NCI-H2081 treated with DMSO at 0.1 percent for 48 hours (cell line): ENCODE results near the gene DCT.
A peak's percentile ranks its signal among the peaks of the same experiment; 100 is the strongest.

ENCODE experiments used
- DNase-seq: peaks from one replicate; lab custom pipeline; 2025; lab: John Stamatoyannopoulos, UW

The DCT gene

DNA sequence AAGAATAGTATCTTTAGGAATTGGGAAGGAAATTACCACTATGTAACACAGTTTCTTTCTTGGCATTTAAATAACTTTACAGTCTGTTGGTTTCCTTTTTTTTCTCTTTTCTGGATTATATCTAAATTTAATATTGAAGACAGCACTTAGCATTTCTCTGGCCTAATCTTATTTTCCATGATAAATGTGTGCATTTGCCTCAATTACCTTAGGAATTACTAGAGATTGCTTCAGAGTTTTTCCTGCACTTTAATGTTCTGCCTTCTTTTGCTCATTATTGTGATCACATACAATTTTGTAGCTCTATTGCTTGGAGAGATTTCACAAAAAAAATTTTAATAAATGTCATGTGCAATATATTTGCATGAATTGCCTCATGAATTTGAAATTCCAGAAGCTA, 25.1 kb downstream of the DCT start:
- no peak for DNase-seq

DNA sequence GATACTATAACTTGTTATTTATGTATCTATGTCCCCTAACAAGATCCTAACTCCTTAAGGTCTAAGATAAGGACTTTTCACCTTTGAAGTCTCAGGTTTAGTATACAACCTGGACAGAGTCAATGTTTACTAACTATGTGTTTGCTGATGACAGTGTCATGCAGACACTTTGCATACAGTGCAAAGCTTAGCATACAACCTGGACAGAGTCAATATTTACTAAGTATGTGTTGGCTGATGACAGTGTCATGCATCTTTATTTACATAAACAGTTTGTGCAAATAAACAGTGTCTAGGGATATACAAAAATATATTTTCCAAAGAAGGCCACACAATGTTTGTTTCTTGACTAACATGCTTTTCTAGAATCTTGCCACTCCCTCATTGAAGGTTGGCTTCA, 34.7 kb downstream of the DCT start:
- DNase-seq, result no peak

DNA sequence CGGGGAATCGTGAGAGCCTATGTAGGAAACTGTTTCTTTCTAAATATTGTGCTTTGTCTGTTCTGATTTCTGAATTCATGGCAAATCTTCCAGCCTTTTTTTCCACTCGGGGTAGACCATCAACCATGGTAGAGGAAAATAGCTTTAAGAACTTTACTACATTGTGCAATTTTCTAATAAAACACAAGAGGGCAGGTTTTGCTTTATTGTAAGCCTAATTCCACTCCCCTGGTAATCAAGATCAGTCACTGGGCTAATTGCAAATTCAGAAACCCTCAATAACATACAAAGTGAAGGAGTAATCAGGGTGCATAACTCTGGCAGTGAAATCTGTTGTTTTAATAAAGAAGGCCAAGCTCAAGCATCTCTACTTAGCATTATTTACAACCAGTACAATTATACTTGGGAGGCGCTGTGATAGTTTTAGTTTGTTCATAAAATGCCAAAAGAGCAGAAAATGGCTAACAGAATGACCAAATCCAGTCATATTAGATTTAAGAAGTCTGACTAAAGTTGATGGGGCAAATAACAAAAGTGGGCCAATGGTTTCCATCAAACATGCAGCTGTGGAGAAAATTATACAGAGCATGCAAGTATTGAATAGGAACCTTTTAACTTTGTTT, 43.8 kb downstream of the DCT start:
- DNase-seq, result peak; percentile 24

DNA sequence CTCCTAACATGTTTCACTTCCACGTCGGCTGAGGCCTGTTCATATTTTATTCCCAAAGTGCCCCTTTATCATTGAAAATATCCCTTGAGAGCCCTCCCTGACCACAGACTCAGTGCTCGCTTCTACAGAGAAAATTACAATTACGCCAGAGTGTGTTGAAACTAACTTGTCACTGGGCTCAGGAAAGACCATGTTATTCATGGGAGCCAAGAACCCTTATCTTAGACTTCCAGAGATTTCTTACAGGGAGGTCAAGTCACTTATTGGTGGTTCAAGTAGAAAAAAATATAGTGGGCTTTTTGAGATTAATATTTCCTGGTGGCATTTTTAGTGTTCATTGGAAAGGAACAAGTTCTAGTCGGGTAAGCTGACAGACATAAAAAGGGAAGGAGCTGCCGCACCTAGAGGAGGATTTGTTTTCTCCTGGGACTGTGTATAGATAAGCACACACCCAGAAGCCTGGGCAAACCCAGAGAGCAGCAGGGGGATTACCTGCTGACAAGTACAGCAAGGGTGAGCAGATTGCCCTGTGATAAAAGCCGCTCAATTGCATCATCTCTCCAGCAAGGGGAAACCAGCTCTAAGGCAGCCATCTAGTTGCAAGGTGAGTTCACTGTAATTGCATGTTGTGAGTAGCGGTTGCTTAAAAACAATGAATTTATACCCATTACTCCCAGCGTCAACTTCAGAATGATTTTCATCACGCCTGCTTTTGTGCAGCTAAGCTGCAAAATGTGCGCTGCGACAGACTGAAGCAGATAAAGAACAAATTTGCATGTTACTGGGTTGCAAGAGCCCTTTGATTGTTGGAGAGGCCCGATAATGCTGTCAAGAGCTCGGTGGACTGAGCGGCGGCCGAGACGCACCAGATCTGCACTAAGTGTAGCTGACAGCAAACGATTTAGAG, 46.2 kb downstream of the DCT start:
- no peak for DNase-seq

DNA sequence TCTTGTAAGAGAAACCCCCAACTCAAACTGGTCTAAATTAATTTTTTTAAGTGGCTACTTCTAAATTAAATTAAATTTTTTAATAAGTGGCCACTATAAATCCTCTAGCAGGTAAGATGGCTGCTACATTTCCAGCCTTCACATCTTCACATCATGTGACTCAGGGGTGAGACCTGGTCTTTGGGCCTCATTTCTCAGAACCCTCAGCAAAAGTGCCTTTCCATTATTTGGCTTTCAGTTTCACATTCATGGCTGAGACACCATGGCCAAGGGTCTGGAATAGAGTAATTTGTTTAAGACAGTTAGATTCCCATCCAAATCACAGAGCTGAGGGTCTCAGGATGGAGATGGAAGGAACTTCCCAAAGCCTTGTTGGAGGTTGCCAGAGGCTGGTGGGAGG, 47.5 kb downstream of the DCT start:
- DNase-seq, result no peak

DNA sequence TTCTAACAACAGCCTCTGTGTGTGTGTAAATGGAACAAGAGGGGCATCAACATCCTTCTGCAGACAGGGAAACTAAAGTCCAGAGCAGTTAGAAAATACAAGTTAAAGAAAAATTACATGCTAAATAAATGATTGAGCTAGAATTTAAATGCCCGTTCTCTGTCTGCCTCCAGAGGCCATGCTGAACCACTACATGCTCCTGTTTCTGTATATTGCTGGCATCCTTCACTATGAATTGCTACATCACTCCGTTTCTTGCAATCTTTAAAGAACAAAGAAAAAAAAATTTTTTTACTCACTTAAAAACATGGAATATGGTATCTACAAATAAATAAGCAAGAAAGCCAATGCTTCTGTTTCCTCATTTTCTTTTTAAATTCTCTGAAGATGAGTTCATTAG, 47.9 kb downstream of the DCT start:
- DNase-seq, result no peak

DNA sequence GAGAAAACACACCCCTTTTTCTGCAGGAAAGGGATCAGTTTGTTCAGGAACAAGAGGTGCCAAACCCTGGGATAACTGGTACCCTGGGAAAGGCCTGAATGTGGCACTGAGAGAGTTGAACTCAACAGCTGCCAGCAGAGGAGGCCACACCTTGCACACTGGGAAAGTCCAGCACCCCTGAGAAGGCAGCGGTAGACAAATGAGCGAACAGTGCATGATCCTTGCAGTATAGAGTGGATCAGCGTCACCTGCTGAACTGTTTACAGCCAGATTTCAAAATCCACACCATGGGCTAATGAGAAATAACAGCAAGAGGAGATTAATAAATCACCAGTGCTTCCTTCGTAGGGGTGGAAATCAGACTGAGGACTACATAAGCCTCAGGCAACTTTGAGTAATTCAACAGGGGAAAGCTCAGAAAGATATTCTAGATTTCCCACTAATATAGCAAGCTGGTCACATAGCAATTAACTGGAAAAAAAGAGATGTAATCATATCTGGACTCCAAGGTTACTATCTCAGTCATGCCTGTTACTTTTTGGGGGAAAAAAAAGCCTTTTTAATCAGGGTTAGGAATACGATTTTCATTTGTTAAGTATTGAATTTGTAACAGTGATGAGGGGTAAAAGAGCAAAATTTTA, 52.0 kb downstream of the DCT start:
- peak; percentile 42 for DNase-seq

DNA sequence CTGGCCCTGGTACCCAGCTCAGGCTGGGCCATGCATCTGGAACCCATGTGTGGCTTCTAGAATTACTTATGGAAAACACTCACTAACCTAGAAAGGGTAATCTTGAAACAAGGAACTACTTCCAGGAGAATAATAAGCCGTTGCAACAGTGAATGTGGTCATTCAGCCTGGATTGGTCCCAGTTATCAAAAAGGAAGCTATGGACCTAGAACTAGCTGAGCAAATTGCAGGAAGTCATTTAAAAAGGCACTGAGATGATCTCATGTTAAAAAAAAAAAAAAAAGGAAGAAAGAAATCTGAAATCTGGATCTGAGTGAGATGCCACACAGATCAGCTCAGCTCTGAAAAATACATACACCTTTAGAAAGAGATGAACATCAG, 59.6 kb downstream of the DCT start:
- DNase-seq, result no peak

DNA sequence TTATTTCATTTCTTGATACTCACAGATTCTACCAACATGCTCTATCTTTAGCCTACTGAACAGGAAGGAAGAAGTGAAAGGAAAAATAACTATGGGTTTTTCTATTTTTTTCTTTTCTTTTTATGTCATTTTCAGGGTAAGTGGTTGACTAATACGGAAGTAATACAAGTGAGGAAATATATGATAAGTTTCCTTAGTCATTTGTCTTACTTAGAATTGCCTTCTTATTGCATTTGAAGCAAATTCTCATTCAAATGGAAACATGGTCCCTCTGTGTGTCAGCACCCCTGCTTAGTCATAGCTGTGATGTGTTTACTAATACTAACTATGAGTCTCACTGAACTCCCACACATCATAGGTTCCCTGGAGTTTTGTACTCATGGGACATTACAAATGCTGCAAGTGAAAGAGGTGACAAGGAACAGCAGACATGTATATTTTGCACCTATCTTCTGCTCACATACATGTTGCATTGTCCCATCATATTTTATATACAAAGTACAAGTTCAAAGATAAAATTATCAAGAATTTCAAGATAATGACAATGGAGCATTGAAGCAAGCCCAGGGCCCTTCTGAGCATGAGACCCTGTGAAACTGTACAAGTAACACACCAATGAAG, 60.1 kb downstream of the DCT start:
- DNase-seq, result no peak

DNA sequence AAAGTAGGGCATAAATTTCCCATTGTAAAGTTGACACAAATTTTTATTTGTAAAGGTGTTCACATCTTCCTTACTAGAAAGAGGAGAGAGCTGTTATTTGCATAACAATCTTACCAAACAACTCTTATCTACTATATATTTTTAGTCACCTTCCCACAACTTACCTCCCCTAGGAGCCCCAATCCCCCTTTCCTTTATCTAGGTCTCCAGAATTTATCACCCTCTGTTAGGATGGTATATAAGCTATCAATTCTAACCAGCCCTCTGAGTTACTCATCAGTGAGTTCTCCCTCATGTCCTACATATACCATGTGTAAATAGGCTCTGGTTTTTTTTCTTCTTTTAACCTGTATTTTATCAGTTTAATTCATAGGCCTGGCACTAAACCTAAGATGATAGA, 62.2 kb downstream of the DCT start:
- DNase-seq, result no peak

DNA sequence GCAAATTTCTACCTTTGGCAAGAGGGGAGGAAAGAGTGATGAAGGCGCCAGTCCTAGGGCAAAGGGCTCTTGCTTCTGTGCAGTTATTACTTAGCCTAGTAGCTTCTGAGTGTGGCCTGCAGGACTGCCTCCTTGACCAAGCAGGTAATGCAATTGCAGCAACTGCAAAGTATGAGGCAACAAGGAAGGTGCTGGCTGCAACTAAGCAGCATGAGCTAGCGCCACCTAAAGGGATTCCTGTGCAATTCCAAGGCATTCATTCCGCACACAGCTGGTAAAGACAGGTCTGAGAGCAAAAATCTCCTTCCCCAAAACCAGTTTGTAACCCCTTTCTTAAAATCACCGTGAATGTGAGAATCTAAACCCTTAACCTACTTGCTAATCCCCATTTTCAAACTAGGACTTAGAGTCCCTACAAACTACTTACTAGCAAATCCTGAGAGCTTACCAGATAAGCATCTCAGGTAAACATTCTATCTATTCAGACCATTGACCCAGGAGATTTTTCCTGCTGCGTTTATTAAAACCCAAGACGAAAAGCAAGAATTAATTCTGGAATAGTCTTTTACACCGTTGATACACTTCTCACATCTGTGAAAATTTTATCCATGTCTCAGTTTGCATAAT, 62.9 kb downstream of the DCT start:
- no peak for DNase-seq

DNA sequence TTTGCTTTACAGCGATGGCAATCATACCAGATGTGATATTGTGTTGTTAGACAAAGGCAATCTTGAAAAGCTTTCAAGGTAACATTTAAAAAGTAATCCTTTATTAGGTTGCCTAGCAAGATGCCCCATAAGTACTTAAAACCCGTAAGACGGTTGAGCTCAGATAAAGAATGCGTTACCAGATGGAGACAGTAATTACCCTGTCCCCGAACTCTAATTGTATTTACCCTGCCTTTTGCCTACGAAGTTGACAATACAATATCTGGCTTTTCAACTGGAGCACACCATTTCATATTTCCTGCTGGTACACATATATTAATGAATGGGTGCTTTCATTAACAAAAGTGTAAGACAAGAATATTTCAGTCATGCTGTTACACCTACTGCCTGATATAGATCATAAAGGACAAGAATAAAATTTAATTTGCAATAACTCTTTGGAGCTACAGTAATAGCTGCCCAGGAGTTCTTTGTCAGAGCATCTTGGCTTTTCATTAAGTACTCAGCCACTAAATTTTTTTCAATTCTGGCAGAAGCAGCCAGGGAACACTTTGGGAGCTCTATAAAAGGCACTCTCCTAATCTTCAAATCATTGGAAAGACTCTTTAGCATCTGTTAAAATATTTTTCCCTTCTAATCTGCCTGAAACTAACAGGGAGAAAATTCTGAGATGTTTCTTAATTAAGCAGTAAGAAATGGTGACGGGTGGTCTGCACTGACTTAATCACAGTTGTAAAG, 63.8 kb downstream of the DCT start:
- DNase-seq, result peak; percentile 54

DNA sequence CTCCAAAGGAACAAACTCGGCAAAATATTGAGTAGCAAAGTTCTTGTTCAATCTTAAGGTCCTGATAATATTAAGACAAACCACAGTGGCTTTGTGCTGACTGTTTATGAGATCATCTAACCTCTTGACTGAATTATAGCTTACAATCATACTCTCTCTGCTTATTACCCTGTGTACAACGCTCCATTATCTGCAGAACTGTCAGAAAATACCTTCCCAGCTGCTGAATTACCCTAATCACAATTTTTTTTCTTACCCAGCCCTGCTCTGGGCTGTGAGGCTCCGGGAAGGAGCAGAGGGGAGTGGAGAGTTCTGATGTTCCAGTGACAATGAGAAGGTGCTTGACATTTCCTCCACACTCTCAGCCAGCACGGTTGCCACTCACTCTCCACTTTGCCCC, 64.8 kb downstream of the DCT start:
- no peak for DNase-seq

DNA sequence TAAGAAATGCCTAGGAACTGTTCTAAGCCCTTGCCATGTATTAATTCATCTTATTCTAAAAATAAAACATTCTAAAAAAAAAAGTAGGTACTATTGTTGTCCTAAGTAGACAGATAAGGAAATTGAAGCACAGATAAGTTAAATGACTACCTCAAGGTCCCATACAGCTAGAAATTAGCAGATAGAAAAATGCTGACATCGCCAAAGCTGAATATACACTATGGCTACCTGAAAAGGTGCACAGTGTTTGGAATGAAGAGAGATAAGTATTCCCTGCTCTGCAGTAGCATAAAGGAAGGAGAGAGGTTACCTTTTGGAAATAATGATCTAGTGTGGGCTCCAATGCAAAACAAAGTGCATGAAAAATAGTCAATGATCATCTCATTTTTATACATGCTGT, 65.3 kb downstream of the DCT start:
- no peak for DNase-seq

DNA sequence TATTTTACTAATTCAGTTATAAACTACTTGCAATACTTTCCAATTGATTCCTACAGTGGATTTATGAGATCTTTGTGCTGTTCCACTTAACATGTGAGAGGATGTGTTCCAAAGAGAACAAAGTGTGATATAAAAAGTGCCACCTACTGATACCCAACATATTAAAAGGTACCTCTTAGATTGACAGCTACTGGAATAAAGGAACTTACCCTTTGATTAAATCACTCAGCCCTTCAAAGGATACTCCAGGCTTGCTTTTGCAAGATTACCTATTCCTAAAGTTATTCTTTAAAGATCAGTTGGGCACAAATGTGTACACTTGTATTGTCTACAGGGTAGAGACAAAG, 65.9 kb downstream of the DCT start:
- DNase-seq, result no peak

DNA sequence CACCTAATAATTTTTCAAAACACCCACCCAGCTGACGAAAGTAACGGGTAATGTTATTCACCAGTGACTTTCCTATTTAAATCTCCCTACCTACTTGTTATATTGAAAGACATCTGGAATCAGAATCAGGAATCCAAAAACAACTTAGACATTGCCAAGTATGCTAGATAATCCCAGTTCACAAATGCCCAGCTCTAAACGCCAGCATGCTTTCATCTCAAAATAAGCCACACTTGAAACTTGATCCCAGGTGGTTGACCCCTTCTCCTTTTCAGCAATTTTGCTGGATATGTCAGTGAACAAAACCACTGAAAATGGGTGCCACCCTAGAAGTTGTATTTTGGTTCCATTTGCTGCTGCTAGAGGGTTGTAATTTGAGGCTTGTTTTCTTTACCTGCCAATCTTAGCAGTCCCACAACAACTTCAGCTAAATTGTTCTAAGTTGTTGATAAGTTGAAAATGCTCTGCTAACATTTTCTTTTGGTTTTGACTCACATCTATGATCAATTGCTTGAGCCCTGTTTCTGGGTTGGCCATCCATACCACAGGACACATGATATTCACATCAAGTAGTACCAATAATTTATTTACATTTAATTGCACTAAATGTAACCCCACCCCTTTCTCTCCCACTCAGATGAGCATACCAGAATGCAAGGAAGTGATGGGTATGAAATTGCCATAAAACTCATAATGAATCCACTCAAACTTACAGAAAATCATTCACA, 66.4 kb downstream of the DCT start:
- no peak for DNase-seq

DNA sequence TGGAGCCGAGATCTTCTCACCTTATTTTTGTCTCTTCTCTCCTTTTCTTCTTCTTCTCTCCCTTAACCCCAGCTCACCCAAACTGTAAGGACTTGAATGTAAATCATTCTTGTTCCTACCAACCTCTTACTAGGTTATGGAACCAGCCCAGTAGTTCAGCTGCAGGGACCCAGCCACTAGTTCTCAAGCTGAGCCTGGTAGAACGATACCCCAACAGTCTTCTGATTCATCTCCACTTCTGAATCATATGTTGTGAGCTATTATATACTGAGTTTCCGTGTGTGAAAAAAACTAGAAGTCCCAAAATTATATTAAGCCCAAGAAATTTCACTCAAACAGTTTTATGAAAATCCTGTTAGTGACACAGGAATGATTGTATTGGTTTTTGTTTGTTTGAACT, 67.7 kb downstream of the DCT start:
- DNase-seq, result no peak

DNA sequence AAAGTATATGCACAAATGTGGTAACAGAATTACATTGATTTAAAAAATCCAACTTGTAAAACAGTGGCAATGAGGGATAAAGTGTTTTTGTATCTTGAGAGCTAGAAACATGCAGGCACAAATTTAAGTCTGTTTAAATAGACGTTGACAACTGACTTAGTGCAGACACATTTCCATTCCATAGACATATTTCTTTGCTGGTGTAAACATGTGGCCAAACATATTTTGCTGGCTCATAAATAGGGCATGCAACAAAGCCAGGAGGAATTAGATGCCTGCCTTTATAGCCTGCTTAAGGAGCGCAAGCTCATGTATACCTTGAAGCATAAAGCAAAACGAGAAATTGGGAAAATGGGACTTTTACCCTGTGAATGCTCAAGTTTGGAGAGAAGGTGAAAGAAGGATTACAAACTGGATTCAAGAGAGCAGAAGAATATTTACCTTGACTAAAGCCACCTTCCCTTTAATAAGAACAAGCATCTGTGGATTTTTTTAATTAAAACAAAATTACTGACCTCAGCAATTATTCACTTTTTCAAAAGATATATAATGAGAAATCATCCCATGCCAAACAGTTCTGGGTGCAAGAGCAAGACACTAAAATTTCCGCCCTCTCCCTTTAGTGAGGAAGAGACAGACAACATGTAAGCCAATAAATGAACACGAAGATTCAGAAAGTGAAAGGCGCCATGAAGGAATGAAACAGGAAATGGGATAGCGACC, 71.0 kb downstream of the DCT start:
- DNase-seq, result no peak

DNA sequence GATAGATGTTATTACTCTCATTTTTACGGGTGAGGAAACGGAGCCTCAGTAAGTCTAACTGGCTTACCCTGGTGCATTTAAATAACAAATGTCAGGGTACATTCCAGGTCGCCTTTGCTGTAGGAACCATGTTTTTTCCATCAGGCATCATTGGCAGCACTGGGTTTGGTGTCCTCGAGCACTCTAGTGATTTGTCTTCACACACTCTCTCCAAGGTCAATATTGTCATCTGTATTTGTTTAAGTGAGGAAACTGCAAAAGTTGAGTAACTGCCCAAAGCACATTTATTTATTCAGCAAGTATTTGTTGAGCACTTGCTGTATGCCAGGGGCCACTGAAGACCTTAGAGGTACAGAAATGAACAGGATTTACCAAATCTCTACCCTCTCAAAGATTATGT, 78.6 kb downstream of the DCT start:
- no peak for DNase-seq

DNA sequence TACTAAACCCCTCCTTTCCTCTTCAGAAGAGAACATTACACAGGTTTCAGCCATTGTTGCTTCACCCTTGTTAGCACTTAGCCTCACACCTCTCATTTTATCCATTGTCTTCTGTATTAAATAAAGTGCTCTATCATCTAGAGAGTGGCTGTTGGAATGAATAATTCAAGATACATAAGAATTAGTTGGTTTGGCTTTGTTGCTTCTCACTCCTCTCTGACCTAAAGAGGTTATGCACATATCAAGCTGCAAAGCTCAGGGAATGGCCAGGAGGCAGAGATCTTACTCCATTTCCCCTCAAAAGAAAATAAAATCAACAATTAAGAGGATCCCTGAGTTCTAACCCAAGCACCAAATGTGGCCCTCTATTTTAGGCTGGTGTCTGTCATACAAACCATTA, 79.7 kb downstream of the DCT start:
- no peak for DNase-seq
